ENCODE data around the gene MEI1. TPM values are rescaled to one million over a fixed set of nuclear protein-coding genes. Genes with fewer than 3 reads are reported as not detected.

MEI1 gene
- total and polyA plus RNA-seq, 9 of the 15 experiments (the other 6 are each of a cell fraction or from before 2014, with no cell fraction given): 0.08 to 0.68 (median 0.18) TPM; not detected in 2

GRCh38 chr22:41682033-41682807 is 17.1 kb upstream of the MEI1 start (continued):
- no peak for TF ChIP-seq MGA (IDR thresholded peaks at IDR 0.05)
- TF ChIP-seq REST (IDR thresholded peaks at IDR 0.05; ENCODE audit: borderline replicate concordance): no peak
- no peak for TF ChIP-seq REST (CRISPR knock-in tag; IDR thresholded peaks at IDR 0.05; ENCODE audit: low read depth)
- peak; percentile 78 for TF ChIP-seq SAP30 (IDR thresholded peaks at IDR 0.05; ENCODE audit: borderline replicate concordance, insufficient read depth, low read depth, low read length, poor library complexity, severe bottlenecking)
- peak; percentile 24; the same call in 1 of the 2 replicates for TF ChIP-seq POLR2H (tag; IDR thresholded peaks at IDR 0.05; ENCODE audit: low read depth)
- peak; percentile 65 for TF ChIP-seq ATF1 (CRISPR knock-in tag; IDR thresholded peaks at IDR 0.05)
- TF ChIP-seq ATF1 (tag; IDR thresholded peaks at IDR 0.05): peak; percentile 97
- peak; percentile 74; the same call in 1 of the 2 replicates for TF ChIP-seq TARDBP (IDR thresholded peaks at IDR 0.05)

Measured in K562 (cell line).